GM18907 (cell line): Measurements from ENCODE around the gene CMTM1.
"Not testable (repeated sequence)": the region's sequence is repeated elsewhere in the genome, so short reads cannot be mapped to it uniquely, and the experiment has no call there.

ENCODE experiments used
- ATAC-seq: cut with Tn5 transposase; IDR thresholded peaks from one replicate; pipeline ENCODE4 v1.9.1; 2021; ENCODE audit warnings: mild to moderate bottlenecking, moderate library complexity; ENCODE audit not compliant: unreplicated experiment

CMTM1 gene

DNA sequence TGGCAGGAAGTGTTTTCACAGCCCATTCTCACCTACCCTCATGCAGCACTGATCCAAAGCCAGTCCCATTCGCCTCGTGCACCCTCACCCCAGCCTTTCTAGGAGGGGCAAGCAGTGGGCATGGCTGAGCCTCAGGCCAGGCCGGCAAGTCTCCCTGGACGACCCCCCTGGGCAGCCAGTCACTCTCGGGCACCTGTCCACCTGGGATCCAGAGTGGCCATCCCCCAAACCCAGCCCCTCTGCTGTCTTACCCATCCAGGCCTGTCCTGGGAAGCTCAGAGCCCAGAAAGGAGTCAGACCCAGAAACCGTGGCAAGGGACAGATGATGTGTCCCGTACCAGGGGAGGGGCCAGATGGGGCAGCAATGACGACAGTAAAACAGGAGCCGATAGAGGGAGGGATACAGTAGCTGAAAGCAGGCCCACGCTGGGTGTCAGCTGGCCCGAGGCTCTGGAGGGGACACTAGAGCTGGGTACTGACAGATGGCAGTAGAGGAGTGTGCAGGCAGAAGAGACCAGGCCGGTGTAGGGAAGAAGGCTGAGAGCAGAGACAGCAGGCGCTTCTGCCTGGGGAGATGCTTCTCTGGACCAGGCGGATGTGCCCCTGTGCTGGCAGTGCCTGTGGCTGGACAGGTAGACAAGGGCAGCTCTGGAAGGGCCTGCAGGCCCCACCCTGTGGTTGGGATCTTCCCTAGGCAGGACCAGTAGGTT, 44.0 kb downstream of the CMTM1 start:
- ATAC-seq, result no peak

DNA sequence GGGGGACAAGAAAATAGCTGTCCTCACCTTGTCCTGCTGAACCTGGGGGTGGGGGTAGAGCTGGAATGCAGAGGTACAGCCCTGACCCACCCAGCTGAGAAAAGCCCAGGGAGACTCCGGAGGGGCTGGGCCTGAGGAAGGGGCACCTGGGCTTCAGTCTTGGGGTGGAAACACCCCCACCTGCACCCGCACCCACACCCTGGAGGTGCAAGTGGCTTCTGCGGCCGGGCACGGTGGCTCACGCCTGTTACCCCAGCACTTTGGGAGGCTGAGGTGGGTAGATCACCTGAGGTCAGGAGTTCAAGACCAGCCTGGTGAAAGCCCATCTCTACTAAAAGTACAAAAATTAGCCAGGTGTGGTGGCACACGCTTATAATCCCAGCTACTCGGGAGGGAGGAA, 45.7 kb downstream of the CMTM1 start:
- ATAC-seq, result not testable (repeated sequence)

DNA sequence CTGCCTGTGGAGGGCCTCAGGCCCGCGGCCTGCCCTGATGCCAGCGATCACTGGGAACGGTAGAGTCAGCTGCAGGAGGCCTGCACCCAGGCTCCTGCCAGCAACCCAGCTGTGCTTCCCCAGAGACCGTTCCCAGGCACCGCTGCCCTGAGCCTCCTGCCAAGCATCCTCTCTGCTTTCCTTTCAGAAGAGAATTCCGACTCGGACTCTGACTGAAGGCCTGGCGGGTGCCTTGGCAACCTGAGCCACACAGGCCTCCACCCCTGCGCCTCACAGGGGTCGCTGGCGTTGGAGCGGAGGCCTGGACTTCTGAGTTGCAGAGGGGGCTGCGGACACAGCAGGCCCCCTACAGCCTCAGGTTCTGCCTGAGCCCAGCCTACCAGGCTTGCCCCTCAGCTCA, 46.2 kb downstream of the CMTM1 start:
- ATAC-seq, result no peak

DNA sequence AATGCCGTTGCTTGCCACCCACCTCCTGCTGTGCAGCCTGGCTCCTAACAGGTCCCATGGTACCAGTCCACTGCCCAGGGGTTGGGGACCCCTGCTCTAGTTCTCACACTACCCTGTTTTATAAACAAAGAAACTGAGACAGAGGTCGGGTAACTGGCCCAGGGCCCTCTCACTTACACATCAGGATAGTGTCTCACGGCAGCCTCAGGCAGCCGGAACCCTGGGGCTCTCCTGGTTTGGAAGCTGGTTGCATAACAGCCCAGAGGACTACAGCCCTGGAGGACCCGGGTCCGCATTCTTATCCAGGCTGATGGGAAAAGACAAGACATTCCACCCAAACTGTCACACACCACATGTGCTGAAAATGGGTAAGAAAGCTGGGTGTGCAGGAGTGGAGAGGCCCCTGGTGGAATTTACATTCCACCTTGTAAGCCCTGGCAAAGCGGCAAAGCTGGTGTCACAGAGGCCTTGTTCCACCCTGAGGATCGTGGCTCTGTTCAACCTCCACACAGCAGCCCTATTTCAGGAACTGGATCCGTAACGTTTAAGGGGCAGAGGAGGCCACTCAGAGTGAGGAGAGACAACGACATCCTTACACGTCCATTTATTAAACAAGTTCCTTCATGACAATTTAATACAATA, 48.0 kb downstream of the CMTM1 start:
- ATAC-seq, result no peak

DNA sequence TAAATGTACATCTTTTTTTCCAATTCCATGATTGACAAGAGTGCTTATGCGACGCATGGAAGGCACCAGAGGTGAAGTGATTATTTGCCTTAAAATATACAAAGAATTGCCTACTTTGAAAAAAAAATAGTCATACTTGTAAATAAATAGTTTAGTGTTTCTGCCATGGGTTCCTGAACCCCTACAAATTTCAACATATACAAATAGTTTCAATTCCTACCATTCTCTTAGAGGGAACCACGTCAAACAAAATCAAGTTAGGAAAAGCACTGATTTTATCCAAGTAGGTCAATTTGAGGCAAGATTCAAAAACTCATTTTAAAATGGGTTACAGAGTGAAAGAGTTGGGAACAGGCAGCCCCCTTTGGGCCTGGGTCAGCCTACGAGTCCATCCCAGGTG, 49.9 kb downstream of the CMTM1 start:
- no peak for ATAC-seq

DNA sequence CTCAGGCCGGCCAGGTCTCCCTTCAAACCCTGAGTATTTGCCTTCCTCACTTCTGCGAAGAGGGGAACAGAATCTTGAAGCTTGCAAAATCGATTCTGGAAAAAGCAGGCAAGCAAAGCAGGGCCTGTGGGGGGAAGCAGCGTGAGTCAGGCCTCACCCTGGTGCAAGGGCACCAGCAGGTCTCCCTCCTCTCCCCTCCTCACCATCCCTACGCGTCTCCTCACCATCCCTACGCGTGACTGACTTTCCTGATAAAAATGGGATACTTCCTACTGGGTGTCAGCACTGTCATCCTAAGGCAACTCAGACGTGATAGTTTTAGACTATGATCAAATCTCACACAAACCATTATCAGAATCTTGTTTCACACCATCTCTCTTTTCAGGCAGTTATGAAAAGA, 50.4 kb downstream of the CMTM1 start:
- ATAC-seq, result no peak

DNA sequence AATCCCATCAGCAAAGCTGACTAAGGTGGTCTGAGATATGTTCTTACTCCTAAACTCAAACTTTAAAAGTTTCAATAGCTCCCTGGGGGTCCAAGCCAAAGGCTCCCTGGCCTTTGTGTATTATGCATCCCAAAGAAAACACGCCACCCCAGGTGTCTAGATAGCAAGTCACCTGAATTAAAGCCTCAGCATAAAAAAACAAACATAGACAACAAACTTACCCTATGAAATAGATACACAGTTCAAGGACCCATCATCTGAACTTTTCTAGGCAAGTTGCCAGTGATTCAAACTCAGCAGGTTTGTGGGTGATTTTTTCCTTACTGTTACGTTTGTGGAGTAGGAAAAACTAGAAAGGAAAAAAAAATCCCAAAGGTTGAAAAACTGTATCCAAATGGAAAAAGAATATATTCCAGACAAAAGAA, 50.8 kb downstream of the CMTM1 start:
- no peak for ATAC-seq

DNA sequence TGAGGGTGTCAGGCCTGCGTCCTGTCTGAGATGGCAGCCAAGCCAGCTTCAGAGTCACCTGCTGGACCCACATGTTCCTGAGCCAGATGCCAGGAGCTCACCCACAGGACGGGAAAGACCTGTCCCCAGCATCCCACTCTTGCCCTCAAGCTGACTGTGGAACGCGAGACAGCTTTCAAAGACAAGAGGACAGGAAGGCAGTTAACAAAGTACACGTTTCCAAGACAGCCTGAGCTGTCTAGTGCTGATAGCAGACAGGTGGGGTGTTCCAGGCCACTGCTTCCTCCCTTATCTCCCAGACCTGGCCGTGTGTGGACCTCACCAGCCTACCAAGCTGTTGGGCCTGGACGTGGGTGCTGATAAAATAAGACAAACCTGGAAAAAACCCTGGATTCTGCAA, 51.5 kb downstream of the CMTM1 start:
- no peak for ATAC-seq

DNA sequence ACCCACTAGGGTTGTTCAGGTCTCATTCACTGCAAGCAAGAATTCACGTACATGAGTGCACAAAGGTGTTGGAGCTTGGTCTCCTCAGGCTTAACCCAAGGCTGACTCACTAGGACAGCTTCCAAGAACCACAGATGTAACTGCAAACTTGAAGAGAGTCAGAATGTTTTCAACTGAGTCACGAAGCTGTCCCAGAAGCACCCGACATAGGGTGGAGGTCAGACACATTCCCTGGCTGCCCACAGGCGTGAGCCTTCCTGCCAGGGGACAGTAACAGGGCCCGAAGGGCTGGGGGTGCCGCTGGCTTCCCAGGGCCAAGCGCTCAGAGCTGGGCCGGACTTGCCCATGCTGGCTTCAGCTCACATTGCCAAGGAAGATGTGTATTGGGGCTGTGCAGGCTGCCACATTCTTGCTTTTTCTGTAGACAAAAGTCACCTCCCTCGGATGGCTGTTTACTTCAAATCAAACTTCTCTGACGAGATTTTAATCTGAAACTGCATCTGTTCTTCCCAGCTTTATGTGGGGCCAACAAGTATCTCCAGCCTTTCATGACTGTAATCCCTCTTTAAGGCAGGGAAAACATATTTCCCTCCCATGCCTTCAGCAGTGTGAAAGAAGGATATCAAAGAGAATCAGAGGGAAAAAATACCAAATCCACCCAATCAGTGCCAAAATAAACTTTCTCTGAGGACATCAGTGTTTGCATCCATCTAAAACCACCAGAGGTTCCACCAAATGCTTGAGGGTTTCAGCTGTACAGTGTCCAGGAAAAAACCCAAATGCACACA, 52.5 kb downstream of the CMTM1 start:
- no peak for ATAC-seq

DNA sequence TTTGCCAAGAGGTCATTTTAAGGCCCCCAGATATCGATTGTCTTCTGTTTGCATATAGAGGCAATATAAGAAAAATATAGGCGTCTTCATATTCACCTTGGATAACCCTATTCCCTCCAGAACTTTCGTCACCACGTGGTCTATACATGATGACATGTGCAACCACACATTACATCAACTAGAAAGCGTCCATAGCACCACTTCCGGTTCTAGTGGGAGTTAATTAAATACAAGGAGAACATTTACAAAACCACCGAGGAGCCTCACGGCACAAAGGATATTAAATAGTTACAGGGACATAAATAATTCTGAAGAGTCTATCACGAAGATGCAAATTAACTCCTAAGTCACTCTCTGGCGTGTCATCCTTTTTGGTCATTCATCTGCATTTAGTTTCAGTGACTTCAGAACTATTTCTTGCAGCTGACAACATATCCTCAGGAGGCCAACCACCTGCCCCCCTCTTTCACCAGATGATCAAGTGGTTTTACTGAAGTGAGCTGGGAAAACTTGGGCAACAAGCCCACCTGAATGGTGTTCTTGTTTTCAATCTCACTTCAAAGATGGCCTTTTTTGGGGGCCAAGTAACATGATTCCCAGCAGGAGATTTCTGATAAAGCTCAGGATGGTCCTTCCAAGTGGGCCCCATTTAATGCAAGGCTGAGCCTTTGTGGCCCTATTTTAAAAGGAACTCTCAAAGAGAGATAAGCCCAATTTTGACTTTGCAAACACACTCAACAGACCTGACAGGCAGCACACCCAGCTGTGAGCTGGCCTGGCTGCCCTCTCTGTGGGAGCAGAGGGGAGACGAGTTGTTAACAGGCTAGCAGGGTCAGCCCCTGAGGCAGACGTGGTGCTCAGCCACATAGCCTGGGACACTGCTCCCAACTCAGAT, 53.5 kb downstream of the CMTM1 start:
- no peak for ATAC-seq

DNA sequence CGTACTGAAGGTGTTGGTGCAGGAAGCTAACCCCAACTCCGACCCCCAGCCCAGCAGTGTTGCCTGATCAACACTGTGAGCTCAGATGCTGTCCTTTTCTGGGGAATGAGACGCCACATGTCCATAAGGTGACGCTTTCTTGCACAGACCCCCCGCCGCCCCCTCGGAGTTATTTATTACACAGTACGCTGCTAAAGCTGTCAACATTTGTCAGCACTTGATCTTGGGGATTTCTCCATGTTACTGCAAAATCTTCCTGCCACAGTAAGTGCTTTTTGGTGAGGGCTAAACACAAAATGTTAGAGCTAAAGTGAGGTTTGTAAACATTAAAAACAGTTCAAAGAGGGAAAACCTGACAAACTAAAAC, 54.2 kb downstream of the CMTM1 start:
- ATAC-seq, result no peak

DNA sequence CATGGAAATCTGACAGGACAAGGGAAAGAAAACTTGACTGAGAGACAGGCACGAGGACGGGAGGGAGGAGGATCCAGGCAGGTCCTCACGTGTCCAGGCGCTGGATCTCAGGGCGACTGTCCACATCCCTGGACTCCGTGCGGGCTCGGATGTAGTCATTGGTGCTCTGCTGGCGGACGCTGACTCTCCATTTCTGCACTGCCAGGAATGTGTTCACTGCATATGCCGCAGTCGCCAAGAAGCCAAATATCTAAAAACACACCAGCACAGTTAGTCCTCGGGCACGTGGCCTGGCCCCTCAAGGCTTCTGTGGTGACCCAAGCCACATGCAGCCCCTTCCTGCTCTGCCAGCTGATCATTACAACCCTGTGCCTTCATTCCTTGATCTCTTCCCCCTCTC, 55.7 kb downstream of the CMTM1 start:
- ATAC-seq, result no peak

DNA sequence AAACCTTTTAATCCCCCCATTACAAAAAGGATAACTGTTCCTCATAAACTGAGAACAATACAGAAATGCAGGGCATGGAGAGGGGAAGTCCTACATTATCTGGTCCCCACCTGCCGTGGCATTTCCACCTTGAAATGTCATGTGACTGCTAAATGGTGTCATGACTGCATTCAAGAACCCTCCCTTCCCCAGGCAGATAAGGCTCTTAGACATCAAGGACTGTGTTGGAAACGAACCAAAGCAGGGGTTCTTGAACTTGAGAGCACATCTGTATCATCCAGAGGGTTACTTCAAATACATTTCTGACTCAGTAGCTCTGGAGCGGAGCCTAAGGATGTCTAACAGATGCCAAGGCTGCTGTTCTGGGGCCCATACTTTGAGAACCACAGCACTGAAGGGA, 56.6 kb downstream of the CMTM1 start:
- ATAC-seq, result no peak

DNA sequence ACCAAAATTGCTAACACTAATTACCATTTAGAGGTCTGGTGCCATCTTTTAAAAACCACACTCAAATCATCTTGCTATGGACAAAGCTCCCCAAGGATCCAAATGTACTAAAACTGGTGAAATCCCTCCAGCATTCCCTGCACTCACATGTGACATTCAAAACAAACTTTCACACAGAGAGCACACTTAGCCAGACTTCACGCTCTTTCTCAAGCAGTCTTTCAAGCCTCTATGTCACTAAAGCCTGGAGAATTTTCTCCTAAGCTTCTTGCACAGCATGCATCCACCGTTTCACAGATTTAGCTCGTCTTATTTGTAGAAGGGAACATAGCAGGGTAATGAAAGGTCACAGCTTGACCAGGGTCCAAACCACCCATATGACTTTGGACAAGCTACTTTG, 57.5 kb downstream of the CMTM1 start:
- ATAC-seq, result no peak

DNA sequence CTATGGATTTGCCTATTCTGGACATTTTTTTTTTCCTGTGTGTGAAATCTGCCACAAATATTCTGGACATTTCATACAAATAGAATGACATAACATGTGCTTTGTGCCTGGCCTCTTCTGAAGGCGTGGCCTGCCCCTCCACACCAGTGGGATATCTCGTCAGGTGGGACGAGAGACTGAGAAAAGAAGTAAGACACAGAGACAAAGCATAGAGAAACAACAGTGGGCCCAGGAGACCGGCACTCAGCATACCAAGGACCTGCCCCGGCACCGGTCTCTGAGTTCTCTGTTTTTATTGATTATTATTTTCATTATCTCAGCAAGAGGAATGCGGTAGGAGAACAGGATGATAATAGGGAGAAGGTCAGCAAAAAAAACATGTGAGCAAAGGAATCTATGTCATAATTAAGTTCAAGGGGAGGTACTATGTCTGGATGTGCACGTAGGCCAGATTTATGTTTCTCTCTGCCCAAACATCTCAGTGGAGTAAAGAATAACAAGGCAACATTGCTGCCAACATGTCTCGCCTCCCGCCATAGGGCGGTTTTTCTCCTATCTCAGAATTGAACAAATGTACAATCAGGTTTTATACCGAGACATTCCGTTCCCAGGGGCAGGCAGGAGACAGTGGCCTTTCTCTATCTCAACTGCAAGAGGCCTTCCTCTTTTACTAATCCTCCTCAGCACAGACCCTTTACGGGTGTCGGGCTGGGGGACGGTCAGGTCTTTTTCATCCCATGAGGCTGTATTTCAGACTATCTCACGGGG, 61.6 kb downstream of the CMTM1 start:
- not testable (repeated sequence) for ATAC-seq
